Lower leg skin (tissue), 4 donors: ENCODE results near the gene ZNF175. TPM values are rescaled to one million over a fixed set of nuclear protein-coding genes. Genes with fewer than 3 reads are reported as not detected.

Source experiments
- DNase-seq, 2 donors: peaks; one replicate each; pipeline ENCODE4 v3.0.0-alpha.2; 2019; ENCODE audit warnings: low spot score in 2 of 2
- H3K4me3 ChIP-seq: fragments of 200-600 bp; sonication (generic); 2 replicates; pipeline ENCODE4 v1.5.1; 2017; ENCODE audit warnings: mild to moderate bottlenecking, low read depth; ENCODE audit not compliant: poor library complexity, severe bottlenecking
- POLR2A ChIP-seq, 2 donors: fragments of 450-650 bp; IDR thresholded peaks; one replicate each; pipeline ENCODE4 v1.6.1; 2016 to 2017; ENCODE audit warnings: antibody characterized with exemption in 2 of 2, mild to moderate bottlenecking in 1 of 2, moderate library complexity in 1 of 2
- WGBS, 2 donors: methylation state at CpG; one replicate each; pipeline ENCODE4 v1.1.5; 2018; 5-methylcytosine and 5-hydroxymethylcytosine counted together
- intact Hi-C: fragments of 100-400 bp; cut with DNase I; formaldehyde crosslinking; loops from one replicate; pipeline ENCODE4 v1.15.0; 2023; ENCODE audit warnings: low total_unique reads
- total RNA-seq, 4 donors: library from RNA; depleted of rRNA; stranded (reverse); fragments of >200 nt; gene quantifications; one replicate each; pipeline ENCODE4 v1.1.0, GENCODE V29; 2016
- TF ChIP-seq, protein P1 (sequence below), 3 donors: fragments of 450-650 bp; IDR thresholded peaks; one replicate each; pipeline ENCODE4 v1.5.1; 2016; ENCODE audit warnings: antibody characterized with exemption in 3 of 3, mild to moderate bottlenecking in 3 of 3, moderate library complexity in 2 of 3

The ZNF175 gene
- total RNA-seq, 4 donors from 2014 or later, result 2.0 to 5.3 (median 2.5) TPM

DNA sequence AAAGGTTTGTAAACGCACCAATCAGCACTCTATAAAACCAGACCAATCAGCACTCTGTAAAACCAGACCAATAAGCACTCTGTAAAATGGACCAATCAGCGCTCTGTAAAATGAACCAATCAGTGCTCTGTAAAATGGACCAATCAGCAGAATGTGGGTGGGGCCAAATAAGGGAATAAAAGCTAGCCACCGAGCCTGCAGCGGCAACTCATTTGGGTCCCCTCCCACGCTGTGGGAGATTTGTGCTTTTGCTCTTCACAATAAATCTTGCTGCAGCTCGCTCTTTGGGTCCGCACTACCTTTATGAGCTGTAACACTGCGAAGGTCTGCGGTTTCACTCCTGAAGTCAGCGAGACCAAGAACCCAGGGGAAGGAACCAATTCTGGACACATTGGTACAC lies 28.0 kb downstream of the ZNF175 start:
- intact Hi-C loops, result no loop called here
- H3K4me3 ChIP-seq, result no peak overlapping the region
- 95 to 96% methylated on average over 10 of the region's 10 CpGs for WGBS, 2 donors
- no peak for DNase-seq
- TF ChIP-seq, protein P1, sequence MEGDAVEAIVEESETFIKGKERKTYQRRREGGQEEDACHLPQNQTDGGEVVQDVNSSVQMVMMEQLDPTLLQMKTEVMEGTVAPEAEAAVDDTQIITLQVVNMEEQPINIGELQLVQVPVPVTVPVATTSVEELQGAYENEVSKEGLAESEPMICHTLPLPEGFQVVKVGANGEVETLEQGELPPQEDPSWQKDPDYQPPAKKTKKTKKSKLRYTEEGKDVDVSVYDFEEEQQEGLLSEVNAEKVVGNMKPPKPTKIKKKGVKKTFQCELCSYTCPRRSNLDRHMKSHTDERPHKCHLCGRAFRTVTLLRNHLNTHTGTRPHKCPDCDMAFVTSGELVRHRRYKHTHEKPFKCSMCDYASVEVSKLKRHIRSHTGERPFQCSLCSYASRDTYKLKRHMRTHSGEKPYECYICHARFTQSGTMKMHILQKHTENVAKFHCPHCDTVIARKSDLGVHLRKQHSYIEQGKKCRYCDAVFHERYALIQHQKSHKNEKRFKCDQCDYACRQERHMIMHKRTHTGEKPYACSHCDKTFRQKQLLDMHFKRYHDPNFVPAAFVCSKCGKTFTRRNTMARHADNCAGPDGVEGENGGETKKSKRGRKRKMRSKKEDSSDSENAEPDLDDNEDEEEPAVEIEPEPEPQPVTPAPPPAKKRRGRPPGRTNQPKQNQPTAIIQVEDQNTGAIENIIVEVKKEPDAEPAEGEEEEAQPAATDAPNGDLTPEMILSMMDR (IDR thresholded peaks at IDR 0.05), result no peak
- TF ChIP-seq POLR2A (IDR thresholded peaks at IDR 0.05), result no peak

DNA sequence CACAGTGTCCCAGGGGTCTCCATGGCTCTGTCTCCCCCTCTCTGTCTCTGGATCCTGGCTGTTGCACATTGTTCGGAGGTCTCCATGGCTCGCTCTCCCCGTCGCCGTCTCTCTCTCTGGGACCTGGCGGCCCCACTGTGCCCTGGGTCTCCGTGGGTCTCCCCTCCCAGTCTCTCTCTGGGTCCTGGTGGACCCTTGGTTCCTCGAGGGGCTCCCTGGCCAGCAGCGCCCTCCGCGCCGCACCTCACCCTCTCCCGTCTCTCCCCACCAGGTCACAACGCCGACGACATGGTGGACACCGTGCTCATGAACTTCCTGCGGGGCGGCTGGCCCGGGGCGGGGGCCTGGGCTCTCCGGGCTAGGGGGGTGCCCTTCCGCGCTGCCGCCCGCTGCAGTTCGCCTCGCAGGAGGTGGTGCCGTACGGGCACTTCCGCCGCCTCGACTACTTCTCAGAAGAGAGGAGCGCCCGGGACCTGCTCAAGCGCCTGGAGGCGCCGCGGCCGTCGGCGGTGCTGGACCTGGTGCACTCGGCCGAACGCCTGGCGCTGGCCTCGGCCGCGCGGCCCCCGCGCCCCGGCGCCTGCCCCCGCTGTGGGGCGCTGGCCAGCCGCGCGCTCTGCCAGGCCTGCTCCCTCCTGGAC lies 30.0 kb downstream of the ZNF175 start:
- TF ChIP-seq, protein P1 (IDR thresholded peaks at IDR 0.05), result no peak
- TF ChIP-seq POLR2A (IDR thresholded peaks at IDR 0.05), result no peak
- 14 to 19% methylated on average over 28 to 30 of the region's 59 CpGs for WGBS, 2 donors
- no peak for DNase-seq
- no peak overlapping the region for H3K4me3 ChIP-seq
- intact Hi-C loops, result no loop called here

DNA sequence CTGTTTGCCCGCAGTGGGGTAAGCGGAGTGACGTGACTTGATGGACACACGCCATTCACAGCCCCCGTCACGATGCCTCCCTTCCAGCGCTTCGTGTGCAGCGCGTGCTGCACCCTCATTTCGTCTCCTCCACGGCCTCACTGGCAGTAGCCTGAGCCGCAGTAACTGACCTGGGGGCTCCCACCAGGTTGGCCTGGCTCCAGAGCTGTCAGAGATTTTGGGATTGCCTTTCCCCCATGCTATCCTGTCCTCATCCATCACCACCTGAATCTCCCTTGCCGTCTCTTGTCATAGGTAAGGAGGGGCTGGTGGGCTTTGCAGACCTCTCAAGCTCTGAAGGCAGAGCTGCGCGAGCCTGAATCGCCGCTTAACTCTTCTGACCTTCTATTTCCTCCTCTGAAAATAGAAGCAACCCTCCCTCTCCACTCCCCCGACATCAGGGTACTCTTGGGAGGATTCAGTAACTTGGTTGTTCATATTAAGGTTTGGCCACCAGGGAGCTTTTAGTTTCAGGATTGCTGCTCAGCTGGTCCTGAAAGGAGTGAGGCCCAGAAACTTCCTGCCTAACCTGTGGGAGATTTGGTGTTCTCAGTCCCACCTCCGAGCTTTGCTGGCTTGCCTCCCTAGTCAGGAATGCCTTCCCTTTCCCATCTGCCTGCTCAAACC lies 31.2 kb downstream of the ZNF175 start:
- intact Hi-C loops, result no loop called here
- DNase-seq, result no peak
- TF ChIP-seq POLR2A (IDR thresholded peaks at IDR 0.05), result no peak
- TF ChIP-seq, protein P1 (IDR thresholded peaks at IDR 0.05), result no peak
- WGBS, 2 donors, result 93 to 94% methylated on average over 20 of the region's 20 CpGs
- no peak overlapping the region for H3K4me3 ChIP-seq

DNA sequence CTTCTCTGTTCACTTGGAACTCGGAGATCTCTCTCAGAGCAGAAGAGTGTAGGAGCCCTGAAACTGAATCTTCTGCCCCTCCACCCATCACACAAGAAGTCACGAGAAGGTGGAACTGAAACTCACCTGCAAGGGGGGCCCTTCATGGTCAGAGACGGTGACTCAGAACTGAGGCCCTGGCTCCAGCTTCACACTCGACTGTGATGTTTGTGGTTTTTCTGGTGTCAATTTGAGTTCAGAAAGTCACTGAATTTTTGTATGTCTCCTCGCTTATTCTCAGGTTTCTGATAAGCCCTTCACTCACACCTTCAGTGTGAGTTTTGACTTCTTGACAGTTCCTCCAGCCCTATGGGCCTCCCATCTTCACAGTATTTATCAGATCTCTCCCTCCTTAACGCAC lies 36.0 kb downstream of the ZNF175 start:
- intact Hi-C loops, result no loop called here
- WGBS, 2 donors, result 63 to 68% methylated on average over 6 of the region's 6 CpGs
- TF ChIP-seq, protein P1 (IDR thresholded peaks at IDR 0.05), result no peak
- no peak for DNase-seq
- H3K4me3 ChIP-seq, result no peak overlapping the region

DNA sequence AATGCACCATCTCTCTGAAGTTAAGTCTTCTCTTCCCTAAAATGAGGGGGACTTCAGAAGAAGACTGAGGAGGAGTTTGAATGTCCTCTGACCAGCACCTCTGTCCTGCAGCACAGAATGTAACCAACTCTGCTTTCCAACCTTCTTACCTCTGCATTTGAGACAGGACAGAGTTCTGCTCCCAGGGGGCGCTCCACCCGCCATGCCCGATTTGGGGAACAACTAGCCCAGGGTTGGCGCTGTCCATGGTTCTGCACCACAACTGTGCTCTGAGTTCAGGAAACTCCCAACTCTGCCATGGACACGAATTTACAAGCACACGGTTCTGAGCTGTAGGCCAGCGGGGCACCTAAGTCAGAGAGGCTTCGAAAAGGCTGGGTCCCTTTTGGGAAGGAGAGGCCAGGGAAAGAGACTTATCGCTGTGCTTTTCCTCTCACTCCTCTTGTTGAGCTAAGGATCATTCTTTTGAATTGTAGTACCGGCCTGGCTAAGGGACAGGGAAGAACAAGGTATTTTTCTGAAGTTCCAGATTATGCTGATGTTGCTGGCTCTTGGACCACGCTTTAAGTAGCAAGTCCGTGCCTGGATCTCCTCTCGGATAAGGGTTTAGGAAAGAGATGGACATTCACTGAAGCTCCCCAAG lies 37.0 kb downstream of the ZNF175 start:
- no peak for TF ChIP-seq POLR2A (IDR thresholded peaks at IDR 0.05)
- TF ChIP-seq, protein P1 (IDR thresholded peaks at IDR 0.05), result no peak
- intact Hi-C loops, result no loop called here

More for the DNA sequence above, 37.0 kb downstream of the ZNF175 start:
- 22 to 30% methylated on average over 13 of the region's 13 CpGs for WGBS, 2 donors
- no peak overlapping the region for H3K4me3 ChIP-seq
- peak; percentile 66 to 93 for DNase-seq
